CD14-positive monocyte (primary cell): ENCODE measurements around the gene HTRA2. TPM values are rescaled to one million over a fixed set of nuclear protein-coding genes. Genes with fewer than 3 reads are reported as not detected.
A peak's percentile ranks its signal among the peaks of the same experiment; 100 is the strongest.

Source experiments
- DNase-seq, 3 donors: peaks; one replicate each; pipeline ENCODE4 v3.0.0-alpha.2; 2011 to 2022
- H2AFZ ChIP-seq: 2 replicates; pipeline ENCODE4 v1.6.0; 2012; ENCODE audit warnings: mild to moderate bottlenecking, low read depth, low read length, inconsistent platforms; ENCODE audit not compliant: insufficient read depth, poor library complexity, severe bottlenecking
- H3K27ac ChIP-seq, 2 donors: 1 replicate in 1 of 2; 2 replicates in 1 of 2; pipeline ENCODE4 v1.5.1; 2012 to 2013; ENCODE audit warnings: low read length in 2 of 2, control low read depth in 1 of 2, inconsistent platforms in 1 of 2, low read depth in 1 of 2, mild to moderate bottlenecking in 1 of 2
- H3K27me3 ChIP-seq, 2 donors: one replicate each; pipeline versions ENCODE4 v1.6.0 to v1.6.1; 2011 to 2013; ENCODE audit warnings: low read length in 2 of 2; ENCODE audit not compliant: control insufficient read depth in 2 of 2, insufficient read depth in 2 of 2
- H3K36me3 ChIP-seq, 2 donors: replicated peaks in 1 of 2; 1 replicate in 1 of 2; 2 replicates in 1 of 2; pipeline versions ENCODE4 v1.5.1 to v1.6.1; 2012 to 2013; ENCODE audit warnings: low read length in 2 of 2, control low read depth in 1 of 2, inconsistent platforms in 1 of 2, mild to moderate bottlenecking in 1 of 2; ENCODE audit not compliant: insufficient read depth in 2 of 2, control insufficient read depth in 1 of 2
- H3K4me1 ChIP-seq, 2 donors: 1 replicate in 1 of 2; 2 replicates in 1 of 2; pipeline versions ENCODE4 v1.5.1 to v1.6.1; 2012 to 2013; ENCODE audit warnings: low read length in 2 of 2, control low read depth in 1 of 2, inconsistent platforms in 1 of 2, mild to moderate bottlenecking in 1 of 2, moderate library complexity in 1 of 2; ENCODE audit not compliant: insufficient read depth in 2 of 2, control insufficient read depth in 1 of 2
- H3K4me2 ChIP-seq: replicated peaks from 2 replicates; pipeline ENCODE3; 2012; ENCODE audit warnings: low read length, moderate library complexity, mild to moderate bottlenecking; ENCODE audit not compliant: poor library complexity, severe bottlenecking; ENCODE audit errors: extremely low read depth
- H3K4me3 ChIP-seq, 3 experiments: fragments of 200-600 bp in 1 of 3; sonication (generic) in 1 of 3; replicated peaks in 1 of 3; 1 replicate in 2 of 3; 2 replicates in 1 of 3; pipeline ENCODE4 v1.5.1; 2011 to 2013; ENCODE audit warnings: low read length in 3 of 3, mild to moderate bottlenecking in 3 of 3, control low read depth in 2 of 3, low read depth in 2 of 3, inconsistent platforms in 1 of 3, moderate library complexity in 1 of 3
- H3K79me2 ChIP-seq: 2 replicates; pipeline ENCODE4 v1.6.0; 2012; ENCODE audit warnings: mild to moderate bottlenecking, control low read depth, inconsistent platforms, low read length, moderate library complexity; ENCODE audit not compliant: insufficient read depth
- H3K9ac ChIP-seq: 2 replicates; pipeline ENCODE4 v1.6.0; 2017; ENCODE audit warnings: low read length, mild to moderate bottlenecking; ENCODE audit not compliant: insufficient read depth, poor library complexity, severe bottlenecking
- H3K9me3 ChIP-seq, 2 donors: replicated peaks in 1 of 2; 1 replicate in 1 of 2; 2 replicates in 1 of 2; pipeline versions ENCODE4 v1.5.1 to v1.6.1; 2012 to 2013; ENCODE audit warnings: low read length in 2 of 2, control low read depth in 1 of 2; ENCODE audit not compliant: control insufficient read depth in 1 of 2, insufficient read depth in 1 of 2
- H4K20me1 ChIP-seq: 2 replicates; pipeline ENCODE4 v1.6.0; 2012; ENCODE audit warnings: mild to moderate bottlenecking, low read length, control low read depth, moderate library complexity; ENCODE audit not compliant: insufficient read depth
- H3K27ac Mint-ChIP-seq, 7 donors: one replicate each; pipeline ENCODE4 v1.8.0; 2020; ENCODE audit warnings: mild to moderate bottlenecking in 7 of 7, mixed read lengths in 7 of 7, moderate library complexity in 6 of 7, inconsistent platforms in 2 of 7
- H3K27me3 Mint-ChIP-seq, 3 donors: one replicate each; pipeline ENCODE4 v1.8.0; 2021 to 2022; ENCODE audit warnings: low read depth in 3 of 3, mild to moderate bottlenecking in 3 of 3, mixed read lengths in 3 of 3, moderate library complexity in 3 of 3, inconsistent platforms in 1 of 3
- H3K36me3 Mint-ChIP-seq, 2 donors: one replicate each; pipeline ENCODE4 v1.8.0; 2020; ENCODE audit warnings: mixed read lengths in 2 of 2, inconsistent platforms in 1 of 2, mild to moderate bottlenecking in 1 of 2
- H3K4me1 Mint-ChIP-seq: one replicate; pipeline ENCODE4 v1.8.0; 2020; ENCODE audit warnings: mild to moderate bottlenecking, mixed read lengths
- H3K4me3 Mint-ChIP-seq, 2 donors: one replicate each; pipeline ENCODE4 v1.8.0; 2020; ENCODE audit warnings: mild to moderate bottlenecking in 2 of 2, mixed read lengths in 2 of 2, moderate library complexity in 1 of 2
- H3K9me3 Mint-ChIP-seq, 7 donors: one replicate each; pipeline ENCODE4 v1.8.0; 2020 to 2022; ENCODE audit warnings: mixed read lengths in 7 of 7, mild to moderate bottlenecking in 6 of 7, moderate library complexity in 6 of 7, inconsistent platforms in 2 of 7
- CTCF ChIP-seq: fragments of 200-600 bp; IDR thresholded peaks from one replicate; pipeline ENCODE4 v1.8.0; 2022; ENCODE audit warnings: antibody characterized with exemption, mild to moderate bottlenecking
- WGBS: methylation state at CpG from one replicate; pipeline ENCODE4 v1.1.5; 2013; ENCODE audit warnings: missing lambda C conversion rate; ENCODE audit not compliant: insufficient coverage; 5-methylcytosine and 5-hydroxymethylcytosine counted together
- intact Hi-C, 2 donors: fragments of 100-400 bp; cut with micrococcal nuclease; formaldehyde crosslinking; loops; one replicate each; pipeline versions ENCODE4 v1.15.0 to v1.15.1; 2023
- polyA plus RNA-seq, 3 donors: library from polyadenylated mRNA; depleted of rRNA in 1 of 3; unstranded in 2 of 3; stranded (reverse) in 1 of 3; fragments of 300-500 nt in 2 of 3; fragments of >200 nt in 1 of 3; fragmentation: Illumina TruSeq in 2 of 3; gene quantifications; 1 replicate in 2 of 3; 2 replicates in 1 of 3; pipeline ENCODE4 v1.2.3, GENCODE V29; 2012 to 2021

HTRA2 gene
- polyA plus RNA-seq, 3 donors = 11.3 to 20.5 (median 15.0) TPM

- intact Hi-C loops = no loop called here
- Mint-ChIP-seq H3K27me3 (peaks cover 0 to 4% (median 2%) of the 10 kb centered on the region in 3 donors), H3K9me3 (no peaks in the 10 kb centered on the region), H3K27ac (peak overlapping the region; percentile 91 to 98 (median 96)), H3K36me3 (peaks cover 24 to 33% of the 10 kb centered on the region in 2 donors), H3K4me1 (peaks cover 42% of the 10 kb centered on the region), H3K4me3 (peak overlapping the region; percentile 98 to 99)
- peak overlapping the region; percentile 90 for H2AFZ ChIP-seq
- 28% methylated on average over 13 of the region's 17 CpGs for WGBS
- peak overlapping the region; percentile 94 to 99 (median 98) for H3K4me3 ChIP-seq
- peak overlapping the region; percentile 97 for H3K4me2 ChIP-seq
- H3K4me1 ChIP-seq = peaks cover 23 to 42% of the 10 kb centered on the region in 2 donors
- H3K27ac ChIP-seq = peak overlapping the region; percentile 82 to 94
- peak; percentile 43 to 59 (median 57) for DNase-seq
- TF ChIP-seq CTCF = no peak
- no peaks in the 10 kb centered on the region for H3K27me3 ChIP-seq
- peak overlapping the region; percentile 88 for H3K9ac ChIP-seq
- H3K36me3 ChIP-seq = peaks cover 20 to 28% of the 10 kb centered on the region in 2 donors
- no peaks in the 10 kb centered on the region for H3K9me3 ChIP-seq
- peaks cover 54% of the 10 kb centered on the region for H3K79me2 ChIP-seq
- peaks cover 23% of the 10 kb centered on the region for H4K20me1 ChIP-seq
Observed at GRCh38 chr2:74555610-74556103, 25.9 kb downstream of the HTRA2 start.

GRCh38 chr2:74556159-74556558 is 26.4 kb downstream of the HTRA2 start:
- peak in 1 of 3 donors; percentile 31 for DNase-seq
- peak overlapping the region; percentile 91 to 98 (median 96) for H3K27ac Mint-ChIP-seq
- TF ChIP-seq CTCF = no peak
- Histone ChIP-seq H3K27me3 (no peaks in the 10 kb centered on the region), H3K36me3 (peaks cover 20 to 28% of the 10 kb centered on the region in 2 donors), H2AFZ (peak overlapping the region; percentile 90), H4K20me1 (peaks cover 23% of the 10 kb centered on the region), H3K9ac (peak overlapping the region; percentile 88), H3K4me1 (peaks cover 23 to 43% of the 10 kb centered on the region in 2 donors), H3K4me2 (peak overlapping the region; percentile 97), H3K27ac (peak overlapping the region; percentile 82 to 94), H3K79me2 (peaks cover 53% of the 10 kb centered on the region), H3K4me3 (peak overlapping the region; percentile 94 to 99 (median 98)), H3K9me3 (no peaks in the 10 kb centered on the region)
- H3K4me3 Mint-ChIP-seq = peak overlapping the region; percentile 98 to 99
- peaks cover 0 to 4% (median 2%) of the 10 kb centered on the region in 3 donors for H3K27me3 Mint-ChIP-seq
- 17% methylated on average over 9 of the region's 14 CpGs for WGBS
- H3K9me3 Mint-ChIP-seq = no peaks in the 10 kb centered on the region
- H3K36me3 Mint-ChIP-seq = peaks cover 23 to 30% of the 10 kb centered on the region in 2 donors
- intact Hi-C loops = no loop called here
- H3K4me1 Mint-ChIP-seq = peaks cover 43% of the 10 kb centered on the region
